Measurements from ENCODE around the gene TMEM95.

Gene TMEM95

DNA sequence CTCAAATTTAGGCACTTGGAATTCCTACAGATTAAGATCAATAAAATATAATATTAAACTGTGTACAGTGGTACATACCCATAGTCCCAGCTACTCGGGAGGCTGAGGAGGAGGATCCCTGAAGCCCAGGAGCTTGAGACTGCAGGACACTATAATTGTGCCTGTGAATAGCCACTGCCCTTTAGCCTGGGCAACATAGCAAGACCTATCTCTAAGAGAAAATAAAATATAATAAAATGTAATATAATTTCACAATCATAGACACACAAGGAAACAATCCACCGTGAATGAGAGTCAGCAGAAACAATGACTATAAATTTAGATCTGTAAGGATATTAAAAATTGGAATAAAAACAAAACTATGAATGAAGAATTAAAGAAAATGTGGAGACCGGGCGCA lies 15.9 kb downstream of the TMEM95 start:
- no peaks in the 10 kb centered on the region for H3K4me1 ChIP-seq (ENCODE audit: control insufficient read depth in 5 of 5, insufficient read depth in 5 of 5, low read length in 5 of 5)

DNA sequence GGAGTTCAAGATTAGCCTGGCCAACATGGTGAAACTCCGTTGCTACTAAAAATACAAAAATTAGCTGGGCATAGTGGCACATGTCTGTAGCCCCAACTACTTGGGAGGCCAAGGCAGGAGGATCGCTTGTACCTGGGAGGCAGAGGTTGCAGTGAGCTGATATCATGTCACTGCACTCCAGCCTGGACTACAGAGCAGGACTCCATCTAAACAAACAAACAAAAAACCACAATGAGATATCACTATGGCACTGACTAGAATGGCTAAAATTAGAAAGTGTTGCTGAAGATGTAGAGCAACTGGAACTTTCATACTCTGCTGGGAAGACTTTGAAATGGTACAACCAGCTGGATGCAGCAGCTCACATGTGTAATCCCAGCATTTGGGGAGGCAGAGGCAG lies 19.4 kb downstream of the TMEM95 start:
- Histone ChIP-seq H3K27me3 (ENCODE audit: control insufficient read depth in 5 of 5, insufficient read depth in 4 of 5, low read length in 5 of 5) (peaks cover 0 to 2% (median 0%) of the 10 kb centered on the region in 5 donors), H3K27ac (ENCODE audit: low read depth, low read length) (no peak overlapping the region), H3K9me3 (ENCODE audit: control insufficient read depth in 5 of 5, low read length in 5 of 5) (peaks cover 0 to 3% (median 0%) of the 10 kb centered on the region in 5 donors), H3K4me3 (ENCODE audit: low read depth in 1 of 5, low read length in 5 of 5) (no peak overlapping the region), H3K36me3 (ENCODE audit: control insufficient read depth in 5 of 5, insufficient read depth in 5 of 5, low read length in 5 of 5) (no peaks in the 10 kb centered on the region), H3K4me1 (ENCODE audit: control insufficient read depth in 5 of 5, insufficient read depth in 5 of 5, low read length in 5 of 5) (no peaks in the 10 kb centered on the region), H3K9ac (ENCODE audit: low read length in 5 of 5) (no peak overlapping the region)

More for the DNA sequence above, 15.9 kb downstream of the TMEM95 start:
- Histone ChIP-seq H3K9ac (ENCODE audit: low read length in 5 of 5) (no peak overlapping the region), H3K27me3 (ENCODE audit: control insufficient read depth in 5 of 5, insufficient read depth in 4 of 5, low read length in 5 of 5) (peaks cover 0 to 3% (median 0%) of the 10 kb centered on the region in 5 donors), H3K4me3 (ENCODE audit: low read depth in 1 of 5, low read length in 5 of 5) (no peak overlapping the region), H3K36me3 (ENCODE audit: control insufficient read depth in 5 of 5, insufficient read depth in 5 of 5, low read length in 5 of 5) (no peaks in the 10 kb centered on the region), H3K9me3 (ENCODE audit: control insufficient read depth in 5 of 5, low read length in 5 of 5) (no peaks in the 10 kb centered on the region), H3K27ac (ENCODE audit: low read depth, low read length) (no peak overlapping the region)

DNA sequence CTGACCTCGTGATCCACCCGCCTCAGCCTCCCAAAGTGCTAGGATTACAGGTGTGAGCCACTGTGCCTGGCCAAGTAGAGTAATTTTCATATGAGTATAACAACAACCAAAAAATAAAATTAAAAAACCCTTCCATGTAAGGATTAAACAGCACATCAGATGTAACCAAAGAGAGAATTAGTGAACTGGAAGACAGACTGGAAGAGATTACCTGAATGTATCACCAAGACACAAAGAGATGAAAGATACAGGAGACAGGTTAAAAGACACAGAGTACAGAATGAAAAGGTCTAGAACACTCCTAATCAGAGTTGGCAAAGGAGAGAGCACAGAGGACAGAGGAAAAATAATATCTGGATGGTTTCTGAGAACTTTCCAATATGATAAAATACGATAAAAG lies 24.2 kb downstream of the TMEM95 start:
- peaks cover 0 to 3% (median 0%) of the 10 kb centered on the region in 5 donors for H3K9me3 ChIP-seq (ENCODE audit: control insufficient read depth in 5 of 5, low read length in 5 of 5)
- H3K27me3 ChIP-seq (ENCODE audit: control insufficient read depth in 5 of 5, insufficient read depth in 4 of 5, low read length in 5 of 5) = peaks cover 17 to 32% (median 24%) of the 10 kb centered on the region in 5 donors
- H3K27ac ChIP-seq (ENCODE audit: low read depth, low read length) = no peak overlapping the region
- H3K36me3 ChIP-seq (ENCODE audit: control insufficient read depth in 5 of 5, insufficient read depth in 5 of 5, low read length in 5 of 5) = no peaks in the 10 kb centered on the region
- H3K4me1 ChIP-seq (ENCODE audit: control insufficient read depth in 5 of 5, insufficient read depth in 5 of 5, low read length in 5 of 5) = peaks cover 4 to 32% (median 26%) of the 10 kb centered on the region in 5 donors
- H3K9ac ChIP-seq (ENCODE audit: low read length in 5 of 5) = no peak overlapping the region
- H3K4me3 ChIP-seq (ENCODE audit: low read depth in 1 of 5, low read length in 5 of 5) = no peak overlapping the region

GRCh38 chr17:7380321-7380720 lies 25.4 kb downstream of the TMEM95 start:
- Histone ChIP-seq H3K9me3 (ENCODE audit: control insufficient read depth in 5 of 5, low read length in 5 of 5) (peaks cover 0 to 3% (median 0%) of the 10 kb centered on the region in 5 donors), H3K4me3 (ENCODE audit: low read depth in 1 of 5, low read length in 5 of 5) (peak overlapping the region; percentile 54 to 64 (median 59)), H3K27me3 (ENCODE audit: control insufficient read depth in 5 of 5, insufficient read depth in 4 of 5, low read length in 5 of 5) (peaks cover 17 to 36% (median 24%) of the 10 kb centered on the region in 5 donors), H3K4me1 (ENCODE audit: control insufficient read depth in 5 of 5, insufficient read depth in 5 of 5, low read length in 5 of 5) (peaks cover 4 to 35% (median 30%) of the 10 kb centered on the region in 5 donors), H3K27ac (ENCODE audit: low read depth, low read length) (no peak overlapping the region), H3K36me3 (ENCODE audit: control insufficient read depth in 5 of 5, insufficient read depth in 5 of 5, low read length in 5 of 5) (no peaks in the 10 kb centered on the region), H3K9ac (ENCODE audit: low read length in 5 of 5) (peak overlapping the region in 3 of 5 donors; percentile 35 to 81 (median 57))

DNA sequence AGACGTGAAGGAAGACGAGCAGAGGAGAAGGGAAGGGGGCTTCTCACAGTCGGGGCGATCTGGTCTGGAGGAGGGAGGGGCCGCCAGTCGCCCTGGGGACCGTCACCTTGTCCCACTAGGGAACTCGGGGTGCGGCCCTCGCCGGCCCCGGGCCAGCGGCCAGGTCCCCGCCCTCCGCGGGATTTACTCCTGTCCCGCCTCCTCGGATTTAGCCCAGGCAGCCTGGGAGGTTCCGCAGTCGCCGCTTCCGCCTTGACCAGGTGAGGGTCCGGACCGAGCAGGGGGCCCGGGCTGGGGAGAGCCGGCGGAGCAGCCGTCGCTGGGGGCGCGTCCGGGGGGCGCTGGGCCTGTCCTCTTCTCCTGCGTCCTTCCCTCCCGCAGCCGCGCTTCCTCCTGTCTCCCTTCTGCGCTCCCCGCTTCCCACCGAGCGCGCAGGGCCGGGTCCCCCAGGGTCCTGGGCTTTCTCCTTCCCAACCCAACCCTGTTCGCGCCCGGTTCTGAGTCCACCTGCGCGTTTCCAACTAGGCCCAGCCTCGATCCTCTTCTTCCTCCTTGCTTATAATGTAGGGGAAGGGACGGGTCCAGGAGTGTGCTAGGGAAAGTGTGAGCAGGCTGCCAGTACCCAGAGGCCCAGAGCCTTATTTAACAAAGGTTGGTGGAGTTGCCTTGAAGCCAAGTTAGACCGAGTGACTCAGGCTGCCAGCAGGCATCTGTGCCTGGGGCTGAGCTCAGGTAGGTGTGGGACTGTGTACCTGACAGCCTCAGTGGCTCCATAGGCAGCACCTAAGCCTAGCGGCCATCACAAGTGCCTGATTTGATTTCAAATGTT lies 26.1 kb downstream of the TMEM95 start, which contains the start of gene TNK1:
Gene TNK1, plus strand, starts transcription at position 235 of the 829 bp plus-strand sequence. CDS start 1,838 bp downstream, outside the sequence.
- Histone ChIP-seq H3K27me3 (ENCODE audit: control insufficient read depth in 5 of 5, insufficient read depth in 4 of 5, low read length in 5 of 5) (peaks cover 17 to 36% (median 24%) of the 10 kb centered on the region in 5 donors), H3K4me1 (ENCODE audit: control insufficient read depth in 5 of 5, insufficient read depth in 5 of 5, low read length in 5 of 5) (peaks cover 4 to 35% (median 30%) of the 10 kb centered on the region in 5 donors), H3K27ac (ENCODE audit: low read depth, low read length) (no peak within 1 kb of the TSS), H3K36me3 (ENCODE audit: control insufficient read depth in 5 of 5, insufficient read depth in 5 of 5, low read length in 5 of 5) (no peaks in the 10 kb centered on the region), H3K4me3 (ENCODE audit: low read depth in 1 of 5, low read length in 5 of 5) (peak within 1 kb of the TSS; percentile 54 to 64 (median 59)), H3K9me3 (ENCODE audit: control insufficient read depth in 5 of 5, low read length in 5 of 5) (peaks cover 0 to 3% (median 0%) of the 10 kb centered on the region in 5 donors), H3K9ac (ENCODE audit: low read length in 5 of 5) (peak within 1 kb of the TSS in 4 of 5 donors; percentile 26 to 81 (median 46))

GRCh38 chr17:7382901-7383300 lies 27.9 kb downstream of the TMEM95 start:
- Histone ChIP-seq H3K9me3 (ENCODE audit: control insufficient read depth in 5 of 5, low read length in 5 of 5) (peaks cover 0 to 3% (median 0%) of the 10 kb centered on the region in 5 donors), H3K27me3 (ENCODE audit: control insufficient read depth in 5 of 5, insufficient read depth in 4 of 5, low read length in 5 of 5) (peaks cover 17 to 36% (median 24%) of the 10 kb centered on the region in 5 donors), H3K4me3 (ENCODE audit: low read depth in 1 of 5, low read length in 5 of 5) (no peak overlapping the region), H3K27ac (ENCODE audit: low read depth, low read length) (no peak overlapping the region), H3K9ac (ENCODE audit: low read length in 5 of 5) (no peak overlapping the region), H3K36me3 (ENCODE audit: control insufficient read depth in 5 of 5, insufficient read depth in 5 of 5, low read length in 5 of 5) (peaks cover 0 to 6% (median 2%) of the 10 kb centered on the region in 5 donors), H3K4me1 (ENCODE audit: control insufficient read depth in 5 of 5, insufficient read depth in 5 of 5, low read length in 5 of 5) (peaks cover 4 to 35% (median 30%) of the 10 kb centered on the region in 5 donors)

DNA sequence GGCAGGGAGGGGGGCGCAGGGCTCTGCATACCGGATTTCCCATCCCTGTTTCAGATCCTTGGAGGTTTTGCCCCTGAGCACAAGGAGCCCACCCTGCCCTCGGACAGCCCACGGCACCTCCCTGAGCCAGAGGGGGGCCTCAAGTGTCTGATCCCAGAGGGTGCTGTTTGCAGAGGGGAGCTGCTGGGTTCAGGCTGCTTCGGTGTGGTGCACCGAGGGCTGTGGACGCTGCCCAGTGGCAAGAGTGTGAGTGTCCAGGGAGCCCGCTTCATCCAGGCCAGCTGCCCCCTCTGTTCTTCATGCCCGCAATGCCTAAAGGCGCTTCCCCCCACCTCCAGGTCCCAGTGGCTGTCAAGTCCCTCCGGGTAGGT lies 28.4 kb downstream of the TMEM95 start:
- no peak overlapping the region for H3K27ac ChIP-seq (ENCODE audit: low read depth, low read length)
- H3K4me3 ChIP-seq (ENCODE audit: low read depth in 1 of 5, low read length in 5 of 5) = peak overlapping the region in 4 of 5 donors; percentile 47 to 65 (median 50)
- H3K9ac ChIP-seq (ENCODE audit: low read length in 5 of 5) = peak overlapping the region in 3 of 5 donors; percentile 23 to 30 (median 24)
- peaks cover 17 to 36% (median 24%) of the 10 kb centered on the region in 5 donors for H3K27me3 ChIP-seq (ENCODE audit: control insufficient read depth in 5 of 5, insufficient read depth in 4 of 5, low read length in 5 of 5)
- H3K4me1 ChIP-seq (ENCODE audit: control insufficient read depth in 5 of 5, insufficient read depth in 5 of 5, low read length in 5 of 5) = peaks cover 4 to 35% (median 30%) of the 10 kb centered on the region in 5 donors
- H3K36me3 ChIP-seq (ENCODE audit: control insufficient read depth in 5 of 5, insufficient read depth in 5 of 5, low read length in 5 of 5) = peaks cover 0 to 10% (median 6%) of the 10 kb centered on the region in 5 donors
- H3K9me3 ChIP-seq (ENCODE audit: control insufficient read depth in 5 of 5, low read length in 5 of 5) = peaks cover 0 to 3% (median 0%) of the 10 kb centered on the region in 5 donors

- H3K27ac ChIP-seq (ENCODE audit: low read depth, low read length) = no peak overlapping the region
- peak overlapping the region in 4 of 5 donors; percentile 47 to 65 (median 50) for H3K4me3 ChIP-seq (ENCODE audit: low read depth in 1 of 5, low read length in 5 of 5)
- H3K9me3 ChIP-seq (ENCODE audit: control insufficient read depth in 5 of 5, low read length in 5 of 5) = peaks cover 0 to 3% (median 0%) of the 10 kb centered on the region in 5 donors
- peaks cover 0 to 15% (median 12%) of the 10 kb centered on the region in 5 donors for H3K36me3 ChIP-seq (ENCODE audit: control insufficient read depth in 5 of 5, insufficient read depth in 5 of 5, low read length in 5 of 5)
- H3K4me1 ChIP-seq (ENCODE audit: control insufficient read depth in 5 of 5, insufficient read depth in 5 of 5, low read length in 5 of 5) = peaks cover 4 to 35% (median 30%) of the 10 kb centered on the region in 5 donors
- H3K27me3 ChIP-seq (ENCODE audit: control insufficient read depth in 5 of 5, insufficient read depth in 4 of 5, low read length in 5 of 5) = peaks cover 17 to 36% (median 24%) of the 10 kb centered on the region in 5 donors
- peak overlapping the region in 3 of 5 donors; percentile 23 to 30 (median 24) for H3K9ac ChIP-seq (ENCODE audit: low read length in 5 of 5)
These were observed 29.0 kb downstream of the TMEM95 start for GRCh38 chr17:7383742-7384488.

GRCh38 chr17:7384489-7385081 lies 29.6 kb downstream of the TMEM95 start:
- Histone ChIP-seq H3K4me1 (ENCODE audit: control insufficient read depth in 5 of 5, insufficient read depth in 5 of 5, low read length in 5 of 5) (peaks cover 4 to 35% (median 30%) of the 10 kb centered on the region in 5 donors), H3K9ac (ENCODE audit: low read length in 5 of 5) (peak overlapping the region in 2 of 5 donors; percentile 24 to 30), H3K9me3 (ENCODE audit: control insufficient read depth in 5 of 5, low read length in 5 of 5) (no peaks in the 10 kb centered on the region), H3K4me3 (ENCODE audit: low read depth in 1 of 5, low read length in 5 of 5) (peak overlapping the region in 3 of 5 donors; percentile 49 to 65 (median 51)), H3K27ac (ENCODE audit: low read depth, low read length) (no peak overlapping the region), H3K36me3 (ENCODE audit: control insufficient read depth in 5 of 5, insufficient read depth in 5 of 5, low read length in 5 of 5) (peaks cover 0 to 22% (median 18%) of the 10 kb centered on the region in 5 donors), H3K27me3 (ENCODE audit: control insufficient read depth in 5 of 5, insufficient read depth in 4 of 5, low read length in 5 of 5) (peaks cover 17 to 36% (median 24%) of the 10 kb centered on the region in 5 donors)

Measured in subcutaneous abdominal adipose tissue (tissue), 5 donors.